ENCODE measurements around the gene PJA2. TPM values are rescaled to one million over a fixed set of nuclear protein-coding genes. Genes with fewer than 3 reads are reported as not detected.
"Not testable (repeated sequence)": the region's sequence is repeated elsewhere in the genome, so short reads cannot be mapped to it uniquely, and the experiment has no call there.

PJA2 gene
- total RNA-seq, 1 donor from 2014 or later = 78.2 TPM

DNA sequence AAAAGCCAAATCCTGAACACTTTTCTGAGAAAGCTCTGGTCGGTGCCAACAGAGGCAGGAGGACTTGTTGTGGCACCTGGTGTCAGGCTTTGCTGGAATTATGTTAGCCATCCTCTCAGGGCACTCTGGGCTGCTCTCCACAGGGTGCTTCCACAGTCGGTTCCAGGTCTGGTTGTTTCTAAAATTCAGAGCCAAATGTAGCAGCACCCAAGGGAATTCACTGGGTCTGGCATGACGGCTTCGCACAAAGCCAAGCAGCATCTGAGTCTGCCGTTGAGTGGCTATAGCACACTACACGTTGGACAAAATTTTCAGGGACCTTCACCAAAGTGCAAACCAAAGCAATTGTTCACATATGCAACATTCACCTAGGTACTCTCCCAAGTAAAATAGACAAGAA, 110.2 kb downstream of the PJA2 start:
- Mint-ChIP-seq H3K27me3 (ENCODE audit: unreplicated experiment) (no peaks in the 10 kb centered on the region), H3K27ac (ENCODE audit: unreplicated experiment) (no peak overlapping the region), H3K4me1 (ENCODE audit: unreplicated experiment) (no peaks in the 10 kb centered on the region), H3K36me3 (ENCODE audit: low read depth, unreplicated experiment) (no peaks in the 10 kb centered on the region), H3K9me3 (ENCODE audit: unreplicated experiment) (no peaks in the 10 kb centered on the region), H3K4me3 (ENCODE audit: unreplicated experiment) (no peak overlapping the region)
- DNase-seq (ENCODE audit: low spot score) = no peak
- TF ChIP-seq, protein P1, sequence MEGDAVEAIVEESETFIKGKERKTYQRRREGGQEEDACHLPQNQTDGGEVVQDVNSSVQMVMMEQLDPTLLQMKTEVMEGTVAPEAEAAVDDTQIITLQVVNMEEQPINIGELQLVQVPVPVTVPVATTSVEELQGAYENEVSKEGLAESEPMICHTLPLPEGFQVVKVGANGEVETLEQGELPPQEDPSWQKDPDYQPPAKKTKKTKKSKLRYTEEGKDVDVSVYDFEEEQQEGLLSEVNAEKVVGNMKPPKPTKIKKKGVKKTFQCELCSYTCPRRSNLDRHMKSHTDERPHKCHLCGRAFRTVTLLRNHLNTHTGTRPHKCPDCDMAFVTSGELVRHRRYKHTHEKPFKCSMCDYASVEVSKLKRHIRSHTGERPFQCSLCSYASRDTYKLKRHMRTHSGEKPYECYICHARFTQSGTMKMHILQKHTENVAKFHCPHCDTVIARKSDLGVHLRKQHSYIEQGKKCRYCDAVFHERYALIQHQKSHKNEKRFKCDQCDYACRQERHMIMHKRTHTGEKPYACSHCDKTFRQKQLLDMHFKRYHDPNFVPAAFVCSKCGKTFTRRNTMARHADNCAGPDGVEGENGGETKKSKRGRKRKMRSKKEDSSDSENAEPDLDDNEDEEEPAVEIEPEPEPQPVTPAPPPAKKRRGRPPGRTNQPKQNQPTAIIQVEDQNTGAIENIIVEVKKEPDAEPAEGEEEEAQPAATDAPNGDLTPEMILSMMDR (IDR thresholded peaks at IDR 0.05; ENCODE audit: unreplicated experiment) = no peak

DNA sequence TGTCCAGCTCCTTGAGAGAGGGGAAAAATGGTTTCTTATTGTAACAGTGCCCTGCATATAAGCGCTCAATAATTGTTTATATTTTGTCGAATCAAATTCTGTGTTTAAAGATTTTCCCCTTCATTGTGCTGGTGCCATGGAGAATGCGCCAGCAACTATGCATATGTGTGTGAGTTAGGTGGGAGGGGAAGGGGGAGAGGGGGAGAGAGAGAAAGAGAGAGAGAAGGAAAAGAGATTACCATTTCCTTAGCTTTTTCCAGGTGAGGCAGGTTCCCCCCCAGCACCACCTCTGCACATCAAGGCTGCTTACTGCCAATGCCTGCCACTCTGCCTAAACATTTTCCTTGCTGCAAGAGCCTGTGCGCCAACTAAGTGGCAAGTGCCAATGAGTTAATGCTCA, 111.0 kb downstream of the PJA2 start:
- Mint-ChIP-seq H3K9me3 (ENCODE audit: unreplicated experiment) (no peaks in the 10 kb centered on the region), H3K36me3 (ENCODE audit: low read depth, unreplicated experiment) (no peaks in the 10 kb centered on the region), H3K27ac (ENCODE audit: unreplicated experiment) (no peak overlapping the region), H3K4me1 (ENCODE audit: unreplicated experiment) (no peaks in the 10 kb centered on the region), H3K27me3 (ENCODE audit: unreplicated experiment) (no peaks in the 10 kb centered on the region), H3K4me3 (ENCODE audit: unreplicated experiment) (no peak overlapping the region)
- no peak for DNase-seq (ENCODE audit: low spot score)
- TF ChIP-seq, protein P1 (IDR thresholded peaks at IDR 0.05; ENCODE audit: unreplicated experiment) = no peak

DNA sequence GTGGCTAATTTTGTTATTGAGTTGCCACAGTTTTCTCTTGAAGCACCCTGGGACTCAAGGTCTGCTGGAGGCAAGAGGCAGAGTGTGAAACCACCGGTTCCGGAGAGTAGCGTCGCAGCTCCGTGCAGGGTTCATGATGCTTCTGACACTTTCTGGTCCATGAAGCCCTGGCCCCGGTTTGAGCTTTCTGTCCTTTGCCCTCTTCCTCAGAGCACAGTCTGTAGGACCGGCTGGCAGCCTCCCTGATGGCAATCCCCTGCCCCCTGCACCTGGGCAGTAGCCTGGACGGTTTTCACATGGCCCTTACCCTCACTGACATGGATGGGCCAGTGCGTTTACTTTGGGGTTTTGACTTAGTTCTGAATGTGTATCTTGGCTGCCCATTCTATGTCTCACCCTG, 111.9 kb downstream of the PJA2 start:
- Mint-ChIP-seq H3K36me3 (ENCODE audit: low read depth, unreplicated experiment) (no peaks in the 10 kb centered on the region), H3K4me1 (ENCODE audit: unreplicated experiment) (no peaks in the 10 kb centered on the region), H3K27me3 (ENCODE audit: unreplicated experiment) (no peaks in the 10 kb centered on the region), H3K4me3 (ENCODE audit: unreplicated experiment) (no peak overlapping the region), H3K27ac (ENCODE audit: unreplicated experiment) (no peak overlapping the region), H3K9me3 (ENCODE audit: unreplicated experiment) (no peaks in the 10 kb centered on the region)
- no peak for DNase-seq (ENCODE audit: low spot score)
- TF ChIP-seq, protein P1 (IDR thresholded peaks at IDR 0.05; ENCODE audit: unreplicated experiment) = no peak

DNA sequence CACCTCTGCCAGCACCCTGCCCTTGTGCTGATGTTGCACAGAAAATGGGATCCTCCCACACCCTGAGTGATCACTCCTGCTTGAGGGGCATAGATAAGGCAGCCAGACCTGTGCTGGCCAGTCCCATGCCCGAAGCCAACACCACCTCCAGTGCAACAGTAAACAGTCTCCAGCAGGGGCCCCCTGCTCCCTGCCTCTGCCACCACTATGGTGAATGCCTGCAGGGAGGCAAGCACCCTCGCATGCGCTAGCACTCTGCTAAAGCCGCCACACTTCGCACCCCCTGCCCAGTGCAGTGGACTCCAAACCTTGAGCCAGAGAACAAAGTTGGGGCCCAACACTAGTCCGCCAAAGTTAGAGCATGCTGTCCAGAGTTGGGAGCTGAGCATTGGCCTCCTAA, 118.7 kb downstream of the PJA2 start:
- no peak for DNase-seq (ENCODE audit: low spot score)
- H3K4me3 Mint-ChIP-seq (ENCODE audit: unreplicated experiment) = no peak overlapping the region
- TF ChIP-seq, protein P1 (IDR thresholded peaks at IDR 0.05; ENCODE audit: unreplicated experiment) = no peak
- H3K4me1 Mint-ChIP-seq (ENCODE audit: unreplicated experiment) = no peaks in the 10 kb centered on the region
- peaks cover 4% of the 10 kb centered on the region for H3K9me3 Mint-ChIP-seq (ENCODE audit: unreplicated experiment)
- H3K27ac Mint-ChIP-seq (ENCODE audit: unreplicated experiment) = no peak overlapping the region
- H3K27me3 Mint-ChIP-seq (ENCODE audit: unreplicated experiment) = no peaks in the 10 kb centered on the region
- H3K36me3 Mint-ChIP-seq (ENCODE audit: low read depth, unreplicated experiment) = peaks cover 8% of the 10 kb centered on the region

DNA sequence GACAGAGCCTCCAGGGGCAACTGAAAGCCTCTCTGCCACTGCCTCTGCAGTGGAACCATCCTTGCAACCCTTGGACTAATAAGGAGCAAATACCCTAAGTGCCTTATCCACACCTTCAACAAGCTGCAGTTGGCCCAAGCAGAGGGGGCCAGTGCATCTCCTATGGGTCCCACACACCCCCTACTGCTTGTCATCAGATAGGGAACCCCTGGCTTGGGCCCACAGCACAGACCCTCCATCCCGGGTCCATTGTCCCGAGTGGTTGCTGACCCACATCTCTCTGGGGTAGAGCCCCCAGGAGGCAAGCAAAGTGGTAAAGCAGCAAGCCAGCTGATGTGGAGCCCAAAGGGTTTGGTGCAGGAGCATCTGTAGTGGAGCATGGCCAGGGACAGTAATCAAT, 119.5 kb downstream of the PJA2 start:
- Mint-ChIP-seq H3K27ac (ENCODE audit: unreplicated experiment) (no peak overlapping the region), H3K27me3 (ENCODE audit: unreplicated experiment) (no peaks in the 10 kb centered on the region), H3K9me3 (ENCODE audit: unreplicated experiment) (peaks cover 11% of the 10 kb centered on the region), H3K36me3 (ENCODE audit: low read depth, unreplicated experiment) (peaks cover 12% of the 10 kb centered on the region), H3K4me1 (ENCODE audit: unreplicated experiment) (no peaks in the 10 kb centered on the region), H3K4me3 (ENCODE audit: unreplicated experiment) (no peak overlapping the region)
- TF ChIP-seq, protein P1 (IDR thresholded peaks at IDR 0.05; ENCODE audit: unreplicated experiment) = no peak
- DNase-seq (ENCODE audit: low spot score) = no peak

DNA sequence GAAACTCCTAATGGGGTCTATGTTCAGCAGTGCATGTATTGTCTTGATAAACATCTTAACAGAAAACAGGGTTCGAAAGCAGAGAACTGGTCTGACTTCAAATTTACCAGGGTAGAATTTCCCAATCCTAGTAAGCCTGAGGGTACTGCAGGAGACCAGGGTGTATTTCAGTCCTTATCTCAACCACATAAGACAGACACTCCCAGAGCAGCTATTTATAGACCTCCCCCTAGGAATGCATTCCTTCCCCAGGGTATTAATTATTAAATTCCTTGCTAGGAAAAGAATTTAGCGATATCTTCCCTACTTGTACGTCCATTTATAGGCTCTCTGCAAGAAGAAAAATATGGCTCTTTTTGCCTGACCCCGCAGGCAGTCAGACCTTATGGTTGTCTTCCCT, 123.1 kb downstream of the PJA2 start:
- Mint-ChIP-seq H3K36me3 (ENCODE audit: low read depth, unreplicated experiment) (peaks cover 16% of the 10 kb centered on the region), H3K9me3 (ENCODE audit: unreplicated experiment) (peaks cover 11% of the 10 kb centered on the region)
- not testable (repeated sequence) for DNase-seq (ENCODE audit: low spot score); H3K4me1 Mint-ChIP-seq (ENCODE audit: unreplicated experiment); H3K27me3 Mint-ChIP-seq (ENCODE audit: unreplicated experiment); H3K4me3 Mint-ChIP-seq (ENCODE audit: unreplicated experiment); H3K27ac Mint-ChIP-seq (ENCODE audit: unreplicated experiment)

Data from endothelial cell (in vitro differentiated cells).